Left kidney (tissue), 2 donors: ENCODE data around the gene GP1BA. TPM values are rescaled to one million over a fixed set of nuclear protein-coding genes. Genes with fewer than 3 reads are reported as not detected.

Experiments used
- DNase-seq: peaks from one replicate; pipeline ENCODE4 v3.0.0-alpha.2; 2013
- polyA plus RNA-seq: library from polyadenylated mRNA; unstranded; fragments of 120-200 nt; gene quantifications from one replicate; pipeline ENCODE4 v1.2.1, GENCODE V29; 2013; ENCODE audit not compliant: insufficient read length

The GP1BA gene
- polyA plus RNA-seq, 1 donor: 3.2 TPM

- DNase-seq: no peak
Measured at GRCh38 chr17:4938069-4938491, 6.0 kb downstream of the GP1BA start.

GRCh38 chr17:4938688-4939545, 6.8 kb downstream of the GP1BA start:
- DNase-seq: no peak

GRCh38 chr17:4939546-4939795, 7.4 kb downstream of the GP1BA start:
- no peak for DNase-seq

GRCh38 chr17:4939796-4940554, 7.9 kb downstream of the GP1BA start, which contains the start of the genes RNF167 and SLC25A11:
TSS of gene RNF167 (plus strand) at chr17:4940268. CDS start at chr17:4940910, 642 bp downstream.
TSS of gene SLC25A11 (minus strand) at chr17:4940046. CDS start at chr17:4939910, 136 bp downstream.
- DNase-seq: peak; percentile 100

GRCh38 chr17:4940555-4941318, 8.7 kb downstream of the GP1BA start:
- DNase-seq: no peak

- DNase-seq: no peak
Measured at GRCh38 chr17:4941319-4941610, 9.2 kb downstream of the GP1BA start.

- DNase-seq: no peak
Measured at GRCh38 chr17:4942760-4943508, 10.9 kb downstream of the GP1BA start.

GRCh38 chr17:4944163-4944553, 12.1 kb downstream of the GP1BA start:
- DNase-seq: no peak

GRCh38 chr17:4944554-4945175, 12.6 kb downstream of the GP1BA start:
- DNase-seq: no peak

- DNase-seq: no peak
Measured at GRCh38 chr17:4945176-4945943, 13.3 kb downstream of the GP1BA start.

- no peak for DNase-seq
Measured at GRCh38 chr17:4945944-4946280, 13.8 kb downstream of the GP1BA start.

GRCh38 chr17:4946312-4946976, 14.4 kb downstream of the GP1BA start:
- no peak for DNase-seq

GRCh38 chr17:4947010-4947410, 14.9 kb downstream of the GP1BA start:
- DNase-seq: no peak

GRCh38 chr17:4947411-4948165, 15.5 kb downstream of the GP1BA start:
- no peak for DNase-seq

GRCh38 chr17:4948166-4948930, 16.3 kb downstream of the GP1BA start, which contains the start of gene PFN1:
TSS of gene PFN1 (minus strand) at chr17:4948530. CDS start at chr17:4948394, 136 bp downstream.
- DNase-seq: peak; percentile 88

- DNase-seq: peak; percentile 91
Measured at GRCh38 chr17:4948931-4949320, 16.8 kb downstream of the GP1BA start.

- no peak for DNase-seq
Measured at GRCh38 chr17:4949321-4950074, 17.4 kb downstream of the GP1BA start.
